ENCODE measurements around the gene SMYD5.

- TF ChIP-seq, protein P1, sequence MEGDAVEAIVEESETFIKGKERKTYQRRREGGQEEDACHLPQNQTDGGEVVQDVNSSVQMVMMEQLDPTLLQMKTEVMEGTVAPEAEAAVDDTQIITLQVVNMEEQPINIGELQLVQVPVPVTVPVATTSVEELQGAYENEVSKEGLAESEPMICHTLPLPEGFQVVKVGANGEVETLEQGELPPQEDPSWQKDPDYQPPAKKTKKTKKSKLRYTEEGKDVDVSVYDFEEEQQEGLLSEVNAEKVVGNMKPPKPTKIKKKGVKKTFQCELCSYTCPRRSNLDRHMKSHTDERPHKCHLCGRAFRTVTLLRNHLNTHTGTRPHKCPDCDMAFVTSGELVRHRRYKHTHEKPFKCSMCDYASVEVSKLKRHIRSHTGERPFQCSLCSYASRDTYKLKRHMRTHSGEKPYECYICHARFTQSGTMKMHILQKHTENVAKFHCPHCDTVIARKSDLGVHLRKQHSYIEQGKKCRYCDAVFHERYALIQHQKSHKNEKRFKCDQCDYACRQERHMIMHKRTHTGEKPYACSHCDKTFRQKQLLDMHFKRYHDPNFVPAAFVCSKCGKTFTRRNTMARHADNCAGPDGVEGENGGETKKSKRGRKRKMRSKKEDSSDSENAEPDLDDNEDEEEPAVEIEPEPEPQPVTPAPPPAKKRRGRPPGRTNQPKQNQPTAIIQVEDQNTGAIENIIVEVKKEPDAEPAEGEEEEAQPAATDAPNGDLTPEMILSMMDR (IDR thresholded peaks at IDR 0.05) = no peak
- no peak for TF ChIP-seq POLR2AphosphoS5 (IDR thresholded peaks at IDR 0.05)
- TF ChIP-seq EP300 (IDR thresholded peaks at IDR 0.05) = no peak
- TF ChIP-seq POLR2A (IDR thresholded peaks at IDR 0.05; ENCODE audit: low read depth) = no peak
Observed at GRCh38 chr2:73185965-73186364, 28.1 kb upstream of the SMYD5 start.
